AG09319 (cell line): ENCODE results near the gene BMF.
"Not testable (repeated sequence)": the region's sequence is repeated elsewhere in the genome, so short reads cannot be mapped to it uniquely, and the experiment has no call there.

Experiments used
- DNase-seq: peaks from one replicate; pipeline ENCODE4 v3.0.0-alpha.2; 2010; ENCODE audit warnings: low read depth; ENCODE audit errors: extremely low read depth
- TF ChIP-seq, protein P1 (sequence below): IDR thresholded peaks from 2 replicates; pipeline ENCODE4 v1.5.1; 2011; ENCODE audit warnings: low read depth, mild to moderate bottlenecking, inconsistent platforms, low read length, moderate library complexity

The BMF gene

GRCh38 chr15:40149339-40149738 is 40.7 kb upstream of the BMF start:
- no peak for DNase-seq
- TF ChIP-seq, protein P1, sequence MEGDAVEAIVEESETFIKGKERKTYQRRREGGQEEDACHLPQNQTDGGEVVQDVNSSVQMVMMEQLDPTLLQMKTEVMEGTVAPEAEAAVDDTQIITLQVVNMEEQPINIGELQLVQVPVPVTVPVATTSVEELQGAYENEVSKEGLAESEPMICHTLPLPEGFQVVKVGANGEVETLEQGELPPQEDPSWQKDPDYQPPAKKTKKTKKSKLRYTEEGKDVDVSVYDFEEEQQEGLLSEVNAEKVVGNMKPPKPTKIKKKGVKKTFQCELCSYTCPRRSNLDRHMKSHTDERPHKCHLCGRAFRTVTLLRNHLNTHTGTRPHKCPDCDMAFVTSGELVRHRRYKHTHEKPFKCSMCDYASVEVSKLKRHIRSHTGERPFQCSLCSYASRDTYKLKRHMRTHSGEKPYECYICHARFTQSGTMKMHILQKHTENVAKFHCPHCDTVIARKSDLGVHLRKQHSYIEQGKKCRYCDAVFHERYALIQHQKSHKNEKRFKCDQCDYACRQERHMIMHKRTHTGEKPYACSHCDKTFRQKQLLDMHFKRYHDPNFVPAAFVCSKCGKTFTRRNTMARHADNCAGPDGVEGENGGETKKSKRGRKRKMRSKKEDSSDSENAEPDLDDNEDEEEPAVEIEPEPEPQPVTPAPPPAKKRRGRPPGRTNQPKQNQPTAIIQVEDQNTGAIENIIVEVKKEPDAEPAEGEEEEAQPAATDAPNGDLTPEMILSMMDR, result no peak

- no peak for DNase-seq
- TF ChIP-seq, protein P1, result no peak
Measured at GRCh38 chr15:40146037-40146436, 37.4 kb upstream of the BMF start.

GRCh38 chr15:40142428-40142827 is 33.7 kb upstream of the BMF start:
- TF ChIP-seq, protein P1, result no peak
- DNase-seq, result no peak

DNA sequence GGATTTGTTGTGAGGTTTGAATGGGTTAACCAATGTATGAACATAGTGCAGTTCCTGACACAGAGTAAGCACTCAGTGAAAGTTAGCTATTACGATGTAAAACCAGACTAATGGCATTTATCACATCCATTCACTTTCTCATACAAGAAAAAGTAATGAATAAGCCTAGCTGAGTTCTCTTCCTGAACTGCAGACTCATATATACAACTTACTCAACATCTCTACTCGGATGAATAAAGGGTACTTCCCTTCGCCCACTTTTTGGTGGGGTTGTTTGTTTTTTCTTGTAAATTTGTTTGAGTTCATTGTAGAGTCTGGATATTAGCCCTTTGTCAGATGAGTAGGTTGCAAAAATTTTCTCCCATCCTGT is 29.5 kb upstream of the BMF start:
- not testable (repeated sequence) for DNase-seq

DNA sequence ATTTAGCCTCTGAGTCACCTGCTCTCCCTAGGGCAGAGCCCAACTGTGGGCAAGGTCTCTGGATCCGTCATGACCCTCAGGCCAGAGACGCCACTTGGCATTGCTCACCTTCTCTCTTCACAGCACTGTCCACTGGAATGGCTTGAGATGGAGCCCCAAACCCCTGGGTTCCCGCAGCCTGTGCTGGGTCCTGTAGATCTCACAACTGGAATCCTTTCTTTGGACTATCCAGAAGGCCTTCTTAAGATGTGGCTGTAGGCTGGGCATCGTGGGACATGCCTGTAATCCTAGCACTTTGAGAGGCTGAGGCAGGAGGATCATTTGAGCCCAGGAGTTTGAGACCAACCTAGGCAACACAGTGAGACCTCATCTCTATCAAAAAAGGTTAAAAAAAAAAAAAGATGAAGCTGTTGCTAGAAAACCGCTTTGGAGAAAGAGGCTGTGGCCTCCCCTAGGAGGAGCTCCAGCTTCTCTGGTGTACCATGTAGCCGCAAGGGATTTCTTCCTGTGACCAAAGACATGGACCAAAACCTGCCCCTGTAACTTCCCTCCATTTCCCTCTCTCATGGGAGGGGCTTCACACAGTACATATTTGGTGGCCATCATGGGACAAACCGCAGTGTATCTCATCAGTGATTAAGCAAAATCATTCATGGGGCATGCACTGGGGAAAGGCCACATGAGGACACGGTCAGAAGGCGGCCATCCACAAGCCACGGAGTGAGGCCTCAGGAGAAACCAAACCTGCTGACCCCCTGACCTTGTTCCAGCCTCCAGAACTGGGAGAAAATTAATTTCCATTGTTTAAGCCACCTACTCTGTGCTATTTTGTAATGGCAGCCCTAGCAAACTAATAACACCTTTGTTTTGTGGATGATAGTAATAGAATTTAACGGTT is 28.9 kb upstream of the BMF start:
- no peak for DNase-seq

GRCh38 chr15:40136470-40137302 is 28.0 kb upstream of the BMF start:
- no peak for DNase-seq
- TF ChIP-seq, protein P1, result no peak

More for the DNA sequence above, 28.9 kb upstream of the BMF start:
- TF ChIP-seq, protein P1, result no peak

DNA sequence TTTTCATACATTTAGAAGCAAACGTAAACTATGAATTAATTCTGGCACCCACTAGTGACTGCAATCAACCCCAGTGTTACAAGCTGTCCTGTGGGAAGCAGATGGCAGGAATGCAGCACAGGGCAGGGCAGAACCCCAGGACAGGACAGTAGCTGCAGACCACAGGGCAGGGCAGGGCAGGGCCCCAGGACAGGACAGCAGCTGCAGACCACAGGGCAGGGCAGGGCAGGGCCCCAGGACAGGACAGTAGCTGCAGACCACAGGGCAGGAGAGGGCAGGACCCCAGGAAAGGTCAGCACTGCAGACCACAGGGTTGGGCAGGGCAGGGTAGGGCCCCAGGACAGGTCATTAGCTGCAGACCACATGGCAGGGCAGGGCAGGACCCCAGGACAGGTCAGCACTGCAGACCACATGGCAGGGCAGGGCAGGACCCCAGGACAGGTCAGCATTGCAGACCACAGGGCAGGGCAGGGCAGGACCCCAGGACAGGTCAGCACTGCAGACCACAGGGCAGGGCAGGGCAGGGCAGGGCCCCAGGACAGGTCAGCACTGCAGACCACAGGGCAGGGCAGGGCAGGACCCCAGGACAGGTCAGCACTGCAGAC is 27.3 kb upstream of the BMF start:
- not testable (repeated sequence) for DNase-seq

- DNase-seq, result no peak
- TF ChIP-seq, protein P1, result no peak
Measured at GRCh38 chr15:40134885-40135284, 26.2 kb upstream of the BMF start.
